HG02642 (cell line): ENCODE results near the gene PARD3B.

Experiments
- ATAC-seq: cut with Tn5 transposase; IDR thresholded peaks from one replicate; pipeline ENCODE4 v1.9.1; 2021; ENCODE audit warnings: mild to moderate bottlenecking; ENCODE audit not compliant: unreplicated experiment, poor library complexity

Gene PARD3B

DNA sequence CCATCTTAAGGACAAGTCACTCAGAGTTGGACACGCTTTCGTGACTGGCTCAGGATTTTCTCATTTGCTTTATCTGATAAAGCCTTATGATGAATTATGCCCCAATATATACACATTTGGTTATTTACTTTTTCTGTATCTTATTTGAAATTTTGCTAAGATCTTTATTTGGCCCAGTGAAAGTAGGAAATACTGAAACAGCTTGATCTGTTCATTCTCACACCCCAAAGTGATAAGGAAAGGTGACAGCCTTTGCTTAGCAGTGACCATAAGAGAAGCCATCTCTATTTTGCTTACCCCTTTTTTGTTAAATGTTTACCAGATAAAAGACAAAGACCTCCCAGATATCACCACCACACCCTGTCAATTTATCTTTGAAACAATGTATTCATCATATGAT, 428.3 kb downstream of the PARD3B start:
- no peak for ATAC-seq

DNA sequence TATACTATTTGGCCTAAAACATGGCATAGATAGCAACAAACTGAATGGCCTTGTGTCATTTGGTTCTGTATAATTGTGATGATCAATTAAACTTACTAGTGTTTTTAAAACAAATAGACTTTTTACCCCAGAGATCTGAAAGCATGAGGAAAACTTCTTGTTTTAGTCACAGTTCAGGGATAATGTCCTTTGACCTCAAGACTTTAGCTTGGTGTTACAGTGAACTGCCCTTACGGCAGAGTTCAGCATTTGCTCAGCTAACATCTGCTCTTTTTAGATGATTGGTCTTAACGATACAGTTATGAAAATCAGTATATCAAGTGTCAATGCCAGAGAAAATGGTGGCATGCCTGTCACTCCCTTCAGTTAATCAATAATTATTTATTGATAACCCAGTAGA, 429.2 kb downstream of the PARD3B start:
- ATAC-seq: no peak

DNA sequence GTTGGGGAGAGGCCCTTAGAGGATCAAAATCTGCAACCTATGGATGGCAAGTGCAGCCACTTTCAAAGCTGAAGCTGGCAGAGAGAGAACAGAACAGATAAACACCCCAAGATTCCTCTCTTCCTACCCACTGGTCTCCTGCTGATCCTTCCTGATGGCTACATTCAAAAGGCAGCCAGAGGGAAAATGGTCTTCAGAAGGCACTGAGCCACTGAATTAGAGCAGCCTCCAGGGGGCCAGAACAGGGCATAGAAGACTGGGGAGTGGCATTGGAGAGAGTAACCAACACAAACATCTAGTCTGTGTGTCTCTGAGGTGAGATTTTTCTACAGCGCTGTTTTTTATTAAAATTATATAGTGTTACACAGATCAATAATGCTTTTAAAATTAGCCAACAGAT, 432.6 kb downstream of the PARD3B start:
- ATAC-seq: no peak

DNA sequence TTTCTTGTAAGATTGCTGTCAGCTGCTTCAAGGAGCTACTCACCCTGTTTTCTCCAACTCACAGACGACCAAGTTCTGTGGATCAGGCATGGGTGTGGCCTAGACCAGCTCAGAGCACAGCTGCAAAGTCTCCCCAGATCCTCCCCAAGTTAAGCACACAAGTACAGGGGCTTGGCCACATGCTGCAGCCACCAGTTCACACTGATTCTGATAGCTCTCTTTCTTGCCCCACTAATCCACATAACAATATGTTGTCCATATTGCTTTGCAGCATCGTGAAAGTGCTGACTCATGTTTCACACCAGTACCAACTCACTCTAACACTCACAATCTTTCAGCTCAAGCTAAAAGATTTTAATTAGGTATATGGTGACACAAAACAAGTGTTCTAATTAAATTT, 437.0 kb downstream of the PARD3B start:
- ATAC-seq: no peak

DNA sequence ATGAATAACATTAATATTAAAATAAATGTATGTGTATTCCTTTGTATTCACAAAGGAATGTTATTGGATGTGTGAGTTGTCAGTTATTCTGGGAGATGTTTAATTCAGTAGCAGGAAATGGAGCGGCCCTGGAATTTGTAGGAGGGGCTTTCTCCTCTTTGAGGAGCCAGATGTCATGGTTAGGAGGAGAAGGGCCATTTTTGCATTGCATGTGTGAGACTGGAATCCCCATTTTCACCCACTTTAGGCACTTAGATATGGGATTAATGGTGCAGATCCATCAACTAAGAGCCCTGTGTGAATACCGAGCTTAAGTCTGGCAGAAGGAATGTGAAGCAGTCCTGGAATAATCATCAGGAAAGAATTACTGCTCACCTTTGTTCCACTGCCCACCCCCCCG, 439.2 kb downstream of the PARD3B start:
- ATAC-seq: no peak

DNA sequence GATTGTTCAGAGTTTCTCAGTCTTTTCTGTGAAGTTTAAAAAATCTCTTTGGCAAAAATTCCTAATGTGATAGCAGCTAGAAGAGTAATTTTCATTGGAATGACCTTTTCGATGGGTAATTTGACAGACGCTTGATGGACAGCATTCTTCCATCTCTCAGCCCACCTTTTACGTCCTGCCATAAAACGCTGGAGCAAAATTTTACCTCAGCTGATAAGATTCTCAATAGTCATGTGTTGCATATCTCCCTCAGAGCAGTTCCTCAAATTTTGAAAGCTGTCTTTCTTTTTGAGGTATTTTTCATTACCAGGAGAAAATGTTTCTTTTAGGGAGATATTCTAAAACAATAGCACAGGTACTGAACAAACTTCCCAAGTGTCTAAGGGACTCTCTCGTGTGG, 441.4 kb downstream of the PARD3B start:
- no peak for ATAC-seq

DNA sequence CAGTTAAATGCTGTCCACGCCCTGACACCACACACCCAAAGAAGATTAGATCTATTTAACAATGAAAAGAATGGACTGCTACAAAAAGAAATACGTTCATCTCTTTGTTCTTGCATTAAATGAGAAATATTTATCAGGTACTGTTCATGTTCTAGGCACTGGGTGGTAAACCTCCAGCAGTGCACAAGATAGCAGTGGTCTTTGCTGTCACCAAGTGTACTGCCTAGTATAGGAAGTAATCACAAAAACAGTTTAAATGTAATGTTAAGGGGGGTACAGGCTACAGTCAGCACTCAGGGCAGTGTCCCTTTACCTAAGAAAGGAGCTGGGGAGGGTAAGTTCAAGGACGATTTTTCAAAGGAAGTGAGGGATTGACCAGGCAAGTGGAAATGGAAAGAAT, 443.6 kb downstream of the PARD3B start:
- no peak for ATAC-seq

DNA sequence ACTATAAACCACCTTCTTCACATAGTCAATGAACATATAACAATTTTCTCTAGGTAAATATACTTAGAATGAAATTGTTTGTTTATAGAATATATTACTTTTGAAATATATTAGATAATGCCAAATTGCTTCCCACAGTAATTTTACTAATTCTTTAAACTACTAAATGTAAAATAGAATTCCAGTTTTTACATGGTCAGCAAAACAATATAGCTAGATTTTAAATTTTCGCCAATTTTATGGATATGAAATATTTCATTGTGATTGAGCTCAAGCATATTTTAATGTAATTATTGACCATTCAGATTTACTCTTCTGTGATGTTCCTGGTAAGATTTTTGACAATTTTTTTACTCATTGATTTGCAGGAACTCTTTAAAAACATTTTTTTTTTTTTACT, 444.6 kb downstream of the PARD3B start:
- ATAC-seq: no peak

DNA sequence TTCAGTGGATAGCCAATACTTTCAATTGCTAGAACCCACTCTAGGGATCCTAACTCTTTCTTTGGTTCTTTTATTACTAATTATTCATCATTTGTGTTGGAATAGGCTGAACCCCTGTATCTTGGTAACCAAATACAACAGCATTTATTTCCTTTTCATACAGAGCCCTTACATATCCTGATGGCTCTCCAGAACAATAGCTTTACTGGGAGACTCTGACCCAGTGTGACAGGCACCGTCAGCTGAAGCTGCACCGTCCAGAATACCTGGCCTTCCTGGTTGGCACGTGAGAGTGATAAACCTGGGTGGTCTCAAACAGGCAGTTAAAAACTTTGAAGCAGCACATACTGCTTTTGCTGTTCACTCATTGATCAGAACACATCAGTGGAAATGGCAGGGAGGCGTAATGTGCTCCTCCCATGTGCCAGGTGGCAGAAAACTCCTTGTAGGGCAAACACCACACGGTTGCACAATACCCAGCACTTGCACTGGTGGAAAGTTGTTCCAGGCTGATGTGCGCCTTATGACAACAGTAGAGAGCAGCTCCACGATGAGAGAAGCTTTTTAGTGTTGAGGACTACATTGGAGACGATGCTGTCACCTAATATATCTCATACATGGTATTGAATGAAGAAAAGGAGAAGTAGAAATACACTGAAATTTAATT, 456.2 kb downstream of the PARD3B start:
- no peak for ATAC-seq

DNA sequence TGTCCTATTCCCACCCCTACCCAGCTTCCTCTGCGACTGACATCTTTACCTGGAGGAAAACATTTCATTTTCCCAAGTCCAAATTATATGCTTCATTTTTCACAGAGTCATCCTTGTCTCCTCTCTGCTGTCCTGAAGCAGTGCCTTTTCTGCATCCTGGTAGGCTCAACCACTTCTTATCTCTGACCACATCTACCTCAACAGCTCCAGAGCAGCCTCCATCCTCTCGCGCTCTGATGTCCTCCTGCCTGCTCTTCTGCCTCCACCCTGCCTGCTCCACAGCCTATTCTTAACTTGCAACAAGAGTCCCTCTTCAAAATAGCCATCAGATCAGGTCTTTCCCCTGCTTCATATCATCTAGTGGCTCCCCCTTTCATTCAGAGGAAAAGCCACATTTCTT, 457.1 kb downstream of the PARD3B start:
- ATAC-seq: no peak

DNA sequence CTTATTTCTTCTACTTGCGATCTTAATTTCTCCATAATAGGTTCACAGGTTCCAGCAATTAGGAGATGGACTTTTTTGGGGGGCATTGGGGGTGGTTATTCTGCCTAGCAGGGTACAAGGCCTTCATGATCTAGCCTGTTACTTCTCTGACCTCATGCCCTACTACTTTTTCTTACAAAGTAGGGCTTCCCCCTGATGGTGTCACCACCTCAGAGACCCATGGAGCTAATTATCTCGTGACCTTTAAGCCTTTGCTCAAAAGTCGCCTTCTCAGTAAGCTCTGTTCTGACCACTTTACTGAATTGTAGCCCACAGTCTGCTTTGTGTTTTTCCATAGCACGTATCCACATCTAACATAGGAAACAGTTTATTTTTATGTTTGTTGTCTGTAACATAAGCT, 458.0 kb downstream of the PARD3B start:
- ATAC-seq: no peak

DNA sequence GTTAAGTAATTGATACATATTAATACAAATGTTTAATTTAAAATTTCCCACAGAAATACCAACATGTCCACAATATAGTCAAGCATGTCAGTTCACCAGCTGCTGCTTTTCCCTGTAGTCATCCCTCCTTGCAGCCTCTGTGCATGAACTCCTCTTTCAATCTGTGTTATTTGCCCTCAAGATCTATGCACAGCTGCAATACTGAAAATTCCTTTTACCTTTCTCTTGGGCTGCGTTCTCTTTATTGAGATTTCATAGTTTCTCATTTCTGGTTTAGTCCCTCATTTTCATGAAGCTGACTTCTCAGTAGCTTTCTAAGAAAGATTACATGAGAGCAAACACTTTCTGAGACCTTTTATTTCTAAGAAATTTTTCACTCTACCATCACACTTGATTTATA, 464.9 kb downstream of the PARD3B start:
- ATAC-seq: no peak

DNA sequence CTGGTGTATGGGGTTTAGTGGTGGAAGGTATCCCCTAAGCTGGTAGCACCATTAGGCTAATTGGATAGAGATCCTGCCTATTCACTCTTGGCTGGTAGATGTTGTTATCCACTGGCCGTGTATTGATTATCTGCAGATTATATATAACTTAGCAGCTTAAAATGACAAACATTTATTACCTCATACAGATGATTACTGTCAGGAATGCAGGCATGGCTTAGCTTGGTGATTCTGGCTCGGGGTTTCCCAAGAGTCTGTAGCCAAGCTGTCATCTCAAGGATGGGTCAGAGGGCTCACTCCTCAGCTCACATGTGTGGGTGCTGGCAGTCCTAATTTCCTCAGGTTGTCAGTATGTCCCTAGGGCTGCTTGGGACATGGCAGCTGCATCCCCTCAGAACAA, 465.8 kb downstream of the PARD3B start:
- ATAC-seq: no peak

DNA sequence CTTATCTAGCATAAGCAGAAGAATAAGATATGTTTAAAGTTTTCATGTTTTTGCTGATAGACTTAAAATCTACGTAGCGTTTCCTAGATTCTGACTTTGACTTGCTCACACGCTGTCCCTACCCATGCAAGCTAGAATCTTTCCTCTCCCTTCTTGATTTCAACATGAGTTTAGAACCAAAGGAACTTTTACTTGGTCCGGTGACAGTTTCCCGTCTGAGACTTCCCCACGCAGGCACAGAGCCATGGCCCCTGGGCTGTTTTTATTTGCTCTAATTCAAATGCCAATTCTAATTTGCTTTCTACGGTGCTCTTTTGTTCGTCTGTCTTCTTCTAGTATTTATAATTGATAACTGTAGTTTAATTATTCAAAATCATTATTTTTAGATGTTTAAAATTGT, 467.7 kb downstream of the PARD3B start:
- no peak for ATAC-seq

DNA sequence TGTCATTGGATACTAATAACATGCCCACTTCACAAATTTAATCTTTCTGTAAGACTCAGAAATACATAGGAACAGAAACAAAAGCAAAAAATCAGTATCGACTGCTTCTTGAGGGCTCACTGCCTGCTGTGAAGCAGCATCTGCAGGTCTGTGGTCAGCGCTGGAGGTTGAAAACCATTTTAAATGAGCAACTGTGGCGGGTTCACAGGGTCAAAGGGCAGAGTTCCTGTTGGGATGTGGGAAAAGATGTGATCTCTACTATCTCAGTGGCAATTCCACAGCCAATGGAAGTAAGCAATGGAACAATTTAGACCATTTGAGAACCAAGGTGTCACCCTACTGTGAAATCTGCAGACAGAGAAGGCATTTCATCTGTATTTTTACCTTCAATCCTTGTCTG, 468.3 kb downstream of the PARD3B start:
- ATAC-seq: no peak

DNA sequence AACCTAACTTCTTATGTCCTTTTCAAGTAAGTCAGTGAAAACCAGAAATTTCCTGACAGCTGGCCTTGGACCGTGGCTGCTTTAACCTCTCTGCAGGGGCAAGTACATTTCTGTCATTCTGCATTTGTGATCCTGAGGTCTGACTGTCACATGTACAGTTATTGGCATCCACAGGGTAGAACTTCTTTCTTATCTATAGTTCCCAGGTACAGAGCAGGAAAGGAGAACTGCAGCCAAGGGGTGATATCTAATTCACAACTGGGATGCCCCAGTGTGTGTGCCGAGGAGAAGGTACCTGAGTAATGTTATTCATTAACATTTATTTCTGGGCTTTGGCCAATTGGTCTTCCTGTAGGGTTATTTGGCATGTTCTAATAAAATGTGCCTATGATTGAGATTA, 468.9 kb downstream of the PARD3B start:
- ATAC-seq: no peak

DNA sequence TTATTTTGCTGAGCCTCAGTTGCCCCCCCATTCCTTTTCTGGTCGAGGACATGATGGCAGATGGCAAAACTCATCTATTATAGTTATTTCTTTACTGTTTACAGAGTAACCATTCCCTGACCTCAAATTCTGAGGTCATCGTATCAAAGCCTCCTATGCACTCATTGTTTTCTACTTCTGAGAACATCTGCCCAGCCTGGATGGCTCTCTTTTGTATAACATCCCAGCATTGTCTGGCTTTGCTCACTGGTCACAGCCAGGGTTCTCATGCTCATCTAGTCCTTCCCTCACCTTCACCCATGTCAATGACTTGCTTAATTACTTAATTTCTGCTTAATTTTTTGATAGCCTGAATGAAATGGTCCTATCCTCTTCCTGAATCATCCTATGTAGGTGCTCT, 472.1 kb downstream of the PARD3B start:
- ATAC-seq: no peak

DNA sequence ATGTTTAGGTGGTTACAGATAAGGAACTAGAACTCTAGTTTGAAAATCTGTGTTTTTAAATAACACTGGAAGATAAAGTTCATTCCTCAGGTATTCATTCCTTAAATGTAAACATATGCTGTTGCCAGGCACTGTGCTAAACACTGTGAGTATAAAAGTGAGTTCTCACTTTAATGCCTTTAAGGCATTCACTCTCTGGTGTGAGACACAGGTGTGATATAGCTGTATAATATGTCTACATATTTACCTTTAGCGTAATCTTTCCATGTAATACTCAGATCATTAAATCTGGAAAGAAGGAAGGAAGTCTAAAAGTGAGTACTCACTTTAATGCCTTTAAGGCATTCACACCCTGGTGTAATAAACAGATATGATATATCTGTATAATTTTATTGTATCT, 472.6 kb downstream of the PARD3B start:
- ATAC-seq: no peak

DNA sequence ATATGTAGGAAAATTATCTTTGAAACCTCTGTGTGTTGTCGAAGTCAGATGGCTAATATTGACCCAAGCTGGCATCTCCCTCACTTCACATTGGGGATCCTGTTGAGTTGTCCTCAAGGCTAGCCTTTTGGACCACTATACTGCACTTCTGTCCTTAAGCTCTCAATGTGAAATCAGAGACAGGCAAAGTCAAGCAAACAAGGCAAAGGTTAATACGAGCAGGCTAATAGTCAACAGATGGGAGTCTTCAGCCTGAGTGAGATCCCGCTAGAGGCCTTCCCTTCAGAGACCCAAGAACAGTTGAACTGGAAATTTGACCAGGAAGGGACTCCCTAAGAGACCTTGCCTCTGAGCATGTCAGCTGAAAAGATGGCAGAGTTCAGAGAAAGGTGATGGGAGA, 475.4 kb downstream of the PARD3B start:
- ATAC-seq: no peak

DNA sequence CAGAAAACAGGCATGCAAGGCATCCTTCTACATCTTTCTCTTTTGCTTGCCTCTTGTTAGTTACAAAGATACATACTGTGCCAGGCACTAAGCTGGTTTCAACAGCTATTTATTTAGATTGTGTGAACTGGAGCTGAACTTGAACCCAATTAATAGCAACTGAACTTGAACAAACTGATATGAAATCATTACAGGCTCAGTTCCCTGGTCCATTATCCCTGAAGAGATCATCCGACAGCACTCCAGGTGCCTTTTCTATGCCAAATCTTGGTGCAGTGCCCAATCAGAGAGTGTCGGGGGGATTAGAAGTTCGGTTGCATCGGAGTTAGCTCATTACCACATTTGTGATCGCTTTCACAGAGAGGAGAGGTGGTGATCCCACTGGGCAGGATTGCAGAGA, 477.6 kb downstream of the PARD3B start:
- ATAC-seq: no peak

DNA sequence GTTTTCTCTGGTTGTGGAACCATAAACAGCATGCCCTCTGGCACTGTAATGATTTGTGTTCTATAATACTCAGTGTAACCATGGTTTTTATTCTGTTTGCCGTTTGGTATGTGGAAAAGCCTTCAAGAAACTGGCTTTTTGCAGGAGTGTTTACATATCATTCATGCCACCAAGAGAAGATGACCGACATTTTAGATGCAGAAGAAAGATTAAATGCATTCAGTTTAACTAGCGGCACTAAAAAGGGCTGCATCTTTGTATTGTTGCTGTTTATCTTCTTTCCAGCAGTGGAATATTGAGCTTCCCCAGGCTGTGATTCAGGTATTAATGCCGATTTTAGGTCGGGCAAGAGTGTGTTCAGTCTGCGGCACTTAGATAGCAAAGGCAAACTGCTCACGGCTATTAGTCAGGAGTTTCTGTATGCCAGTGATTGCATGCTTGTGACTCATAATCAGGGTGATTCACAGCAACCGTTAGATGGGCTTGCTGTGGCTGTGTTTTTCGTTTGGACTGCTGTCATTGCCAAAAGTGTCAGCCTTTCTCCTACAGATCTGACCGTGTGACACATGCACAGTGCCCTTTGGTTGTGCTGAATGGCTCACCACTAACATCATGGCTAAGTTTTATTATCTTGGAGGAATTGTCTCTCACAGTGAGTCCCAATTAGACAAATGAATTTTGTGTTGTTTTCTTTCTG, 479.7 kb downstream of the PARD3B start:
- no peak for ATAC-seq

DNA sequence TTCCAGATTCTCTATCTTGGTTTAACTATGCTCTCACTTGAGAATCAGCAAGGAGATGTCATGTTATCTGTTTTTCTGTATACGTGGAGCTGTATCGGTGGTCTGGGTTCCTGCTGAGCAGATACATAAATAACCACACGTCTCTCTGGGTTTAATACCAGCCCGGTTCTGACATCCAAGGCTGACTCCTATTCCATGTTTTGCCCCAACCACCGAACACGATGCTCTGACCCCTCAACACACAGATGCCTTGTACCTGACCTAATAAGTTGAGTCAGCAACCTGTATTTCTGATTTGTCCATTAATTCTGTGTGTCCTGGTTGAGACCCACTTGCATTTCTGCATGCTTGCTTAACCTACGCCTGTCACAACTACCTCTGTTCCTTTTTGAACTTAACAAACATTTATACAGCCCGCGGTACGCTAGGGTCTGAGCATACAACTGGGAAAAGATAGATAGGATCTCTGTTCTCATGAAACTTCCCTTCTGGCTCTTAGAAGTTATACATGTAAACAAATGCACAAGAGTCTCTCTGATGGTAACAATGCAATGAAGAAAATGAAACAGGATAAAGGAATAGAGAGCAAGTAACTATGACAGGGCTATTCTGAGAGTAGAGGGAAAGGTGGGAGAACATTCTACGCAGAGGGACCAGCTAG, 480.4 kb downstream of the PARD3B start:
- no peak for ATAC-seq
